Mesothelial cell of epicardium (in vitro differentiated cells): ENCODE measurements around the gene RHBG. TPM values are rescaled to one million over a fixed set of nuclear protein-coding genes. Genes with fewer than 3 reads are reported as not detected.
"Not testable (repeated sequence)": the region's sequence is repeated elsewhere in the genome, so short reads cannot be mapped to it uniquely, and the experiment has no call there.

ENCODE experiments used
- DNase-seq, 2 experiments: peaks; one replicate each; pipeline ENCODE4 v3.0.0; 2021; ENCODE audit warnings: low spot score in 2 of 2; ENCODE audit not compliant: unreplicated experiment in 2 of 2
- H3K27ac Mint-ChIP-seq: 2 replicates; pipeline ENCODE4 v1.8.0; 2021; ENCODE audit warnings: mixed read lengths
- H3K27me3 Mint-ChIP-seq: 2 replicates; pipeline ENCODE4 v1.8.0; 2021; ENCODE audit warnings: low read depth, mixed read lengths
- H3K36me3 Mint-ChIP-seq: 2 replicates; pipeline ENCODE4 v1.8.0; 2021; ENCODE audit warnings: mixed read lengths
- H3K4me1 Mint-ChIP-seq: 2 replicates; pipeline ENCODE4 v1.8.0; 2021; ENCODE audit warnings: mixed read lengths
- H3K4me3 Mint-ChIP-seq: 2 replicates; pipeline ENCODE4 v1.8.0; 2021; ENCODE audit warnings: mild to moderate bottlenecking, moderate library complexity, mixed read lengths
- H3K9me3 Mint-ChIP-seq: 2 replicates; pipeline ENCODE4 v1.8.0; 2021; ENCODE audit warnings: mixed read lengths
- CTCF ChIP-seq: fragments of 200-600 bp; sonication (generic); IDR thresholded peaks from one replicate; pipeline ENCODE4 v1.5.0; 2021; ENCODE audit warnings: antibody characterized with exemption; ENCODE audit not compliant: unreplicated experiment
- total RNA-seq: library from RNA; stranded (reverse); gene quantifications from 3 replicates; pipeline ENCODE4 v1.2.1, GENCODE V29; 2021

RHBG gene
- total RNA-seq, 1 donor from 2014 or later: 0.92 TPM

GRCh38 chr1:156347331-156347730 is 21.7 kb upstream of the RHBG start:
- DNase-seq: no peak
- no peak overlapping the region for H3K27ac Mint-ChIP-seq
- H3K4me3 Mint-ChIP-seq: no peak overlapping the region
- H3K27me3 Mint-ChIP-seq: peaks cover 4% of the 10 kb centered on the region
- peaks cover 31% of the 10 kb centered on the region for H3K4me1 Mint-ChIP-seq
- no peaks in the 10 kb centered on the region for H3K9me3 Mint-ChIP-seq
- no peaks in the 10 kb centered on the region for H3K36me3 Mint-ChIP-seq
- no peak for TF ChIP-seq CTCF

- not testable (repeated sequence) for H3K9me3 Mint-ChIP-seq, DNase-seq, H3K4me1 Mint-ChIP-seq, H3K27ac Mint-ChIP-seq, H3K4me3 Mint-ChIP-seq, H3K36me3 Mint-ChIP-seq
- peaks cover 19% of the 10 kb centered on the region for H3K27me3 Mint-ChIP-seq
Observed at GRCh38 chr1:156352481-156352880, 16.5 kb upstream of the RHBG start.

- Mint-ChIP-seq H3K27me3 (peaks cover 25% of the 10 kb centered on the region), H3K27ac (no peak overlapping the region), H3K36me3 (no peaks in the 10 kb centered on the region), H3K9me3 (peaks cover 7% of the 10 kb centered on the region), H3K4me1 (peaks cover 7% of the 10 kb centered on the region), H3K4me3 (no peak overlapping the region)
- no peak for TF ChIP-seq CTCF
- DNase-seq: no peak
Observed at GRCh38 chr1:156356262-156356874, 12.6 kb upstream of the RHBG start.

GRCh38 chr1:156356875-156357534 is 12.0 kb upstream of the RHBG start:
- Mint-ChIP-seq H3K9me3 (peaks cover 7% of the 10 kb centered on the region), H3K27ac (no peak overlapping the region), H3K27me3 (peaks cover 25% of the 10 kb centered on the region), H3K4me3 (peak overlapping the region; percentile 43), H3K36me3 (no peaks in the 10 kb centered on the region), H3K4me1 (peaks cover 7% of the 10 kb centered on the region)
- DNase-seq: peak; percentile 48 to 74
- TF ChIP-seq CTCF: peak; percentile 81

GRCh38 chr1:156357977-156358376 is 11.0 kb upstream of the RHBG start:
- no peak for TF ChIP-seq CTCF
- Mint-ChIP-seq H3K27ac (no peak overlapping the region), H3K27me3 (peaks cover 25% of the 10 kb centered on the region), H3K4me1 (peaks cover 7% of the 10 kb centered on the region), H3K36me3 (no peaks in the 10 kb centered on the region), H3K9me3 (peaks cover 7% of the 10 kb centered on the region), H3K4me3 (no peak overlapping the region)
- no peak for DNase-seq

GRCh38 chr1:156358641-156359040 is 10.4 kb upstream of the RHBG start:
- Mint-ChIP-seq H3K27me3 (peaks cover 25% of the 10 kb centered on the region), H3K9me3 (peaks cover 7% of the 10 kb centered on the region), H3K27ac (no peak overlapping the region), H3K4me1 (peaks cover 7% of the 10 kb centered on the region), H3K36me3 (no peaks in the 10 kb centered on the region), H3K4me3 (no peak overlapping the region)
- TF ChIP-seq CTCF: no peak
- DNase-seq: no peak
